Psoas muscle (tissue), 8 donors: ENCODE data around the gene HUS1. TPM values are rescaled to one million over a fixed set of nuclear protein-coding genes. Genes with fewer than 3 reads are reported as not detected.

ENCODE experiments used
- ATAC-seq, 4 donors: fragments of 200-7000 bp; cut with Tn5 transposase; one replicate each; pipeline ENCODE4 v1.9.1; 2020; ENCODE audit warnings: moderate library complexity in 3 of 4, mild to moderate bottlenecking in 2 of 4
- DNase-seq, 2 donors: peaks; one replicate each; pipeline ENCODE4 v3.0.0-alpha.2; 2020
- H3K27ac ChIP-seq: fragments of 200-600 bp; one replicate; pipeline ENCODE4 v1.8.0; 2022
- H3K27me3 ChIP-seq, 3 donors: fragments of 200-600 bp in 1 of 3; one replicate each; pipeline versions ENCODE4 v1.6.1 to v1.8.0; 2013 to 2022; ENCODE audit warnings: low read length in 2 of 3, mild to moderate bottlenecking in 2 of 3, moderate library complexity in 1 of 3; ENCODE audit not compliant: insufficient read depth in 3 of 3
- H3K36me3 ChIP-seq, 2 donors: fragments of 200-600 bp in 1 of 2; one replicate each; pipeline versions ENCODE4 v1.6.1 to v1.8.0; 2013 to 2022; ENCODE audit warnings: low read depth in 1 of 2, mild to moderate bottlenecking in 1 of 2, moderate library complexity in 1 of 2; ENCODE audit not compliant: insufficient read depth in 1 of 2
- H3K4me1 ChIP-seq: fragments of 200-600 bp; one replicate; pipeline ENCODE4 v1.8.0; 2022
- H3K4me3 ChIP-seq: fragments of 200-600 bp; one replicate; pipeline ENCODE4 v1.8.0; 2022; ENCODE audit warnings: mild to moderate bottlenecking
- H3K9me3 ChIP-seq: fragments of 200-600 bp; one replicate; pipeline ENCODE4 v1.8.0; 2022
- WGBS, 3 donors: extraction: QIAGEN DNeasy Blood & Tissue Kit; methylation state at CpG; one replicate each; pipeline versions ENCODE4 v1.1.6 to v1.1.7; 2013; 5-methylcytosine and 5-hydroxymethylcytosine counted together
- intact Hi-C, 2 donors: fragments of 100-400 bp; cut with DNase I; formaldehyde crosslinking; loops; one replicate each; pipeline versions ENCODE4 v1.11.0 to v1.14.2; 2022
- polyA plus RNA-seq, 3 donors: library from polyadenylated mRNA; stranded (reverse); fragments of 200-250 nt; gene quantifications; one replicate each; pipeline ENCODE4 v1.2.3, GENCODE V29; 2013
- total RNA-seq, 4 donors: library from RNA; stranded (reverse); fragmentation: NEBNext Ultra II Directional in 2 of 4; extraction: Animal tissue kit (Norgen Biotek cat#: 25700) in 2 of 4; gene quantifications; one replicate each; pipeline versions ENCODE4 v1.2.1 to v1.2.4, GENCODE V29; 2021 to 2023
- TF ChIP-seq, protein P1 (sequence below): fragments of 200-600 bp; IDR thresholded peaks from one replicate; pipeline ENCODE4 v1.8.0; 2022; ENCODE audit warnings: antibody characterized with exemption
- donor health status: healthy with polysubstance abuse.
- donor health status: DM: no; HTN: no; CAD: no; lungs with moderate emphysema.
- donor health status: Bipolar disorder and iron deficiency.
- donor health status: healthy.
- donor health status: DM: yes; HTN: yes; CAD: no.
- donor health status: DM: no; HTN: no; CAD: no.
- donor health status: DM: no; HTN: no; CAD: no.
- donor health status: DM: yes; HTN: yes; CAD: no.

HUS1 gene
- total and polyA plus RNA-seq, 7 donors = 17.8 to 30.7 (median 26.6) TPM

DNA sequence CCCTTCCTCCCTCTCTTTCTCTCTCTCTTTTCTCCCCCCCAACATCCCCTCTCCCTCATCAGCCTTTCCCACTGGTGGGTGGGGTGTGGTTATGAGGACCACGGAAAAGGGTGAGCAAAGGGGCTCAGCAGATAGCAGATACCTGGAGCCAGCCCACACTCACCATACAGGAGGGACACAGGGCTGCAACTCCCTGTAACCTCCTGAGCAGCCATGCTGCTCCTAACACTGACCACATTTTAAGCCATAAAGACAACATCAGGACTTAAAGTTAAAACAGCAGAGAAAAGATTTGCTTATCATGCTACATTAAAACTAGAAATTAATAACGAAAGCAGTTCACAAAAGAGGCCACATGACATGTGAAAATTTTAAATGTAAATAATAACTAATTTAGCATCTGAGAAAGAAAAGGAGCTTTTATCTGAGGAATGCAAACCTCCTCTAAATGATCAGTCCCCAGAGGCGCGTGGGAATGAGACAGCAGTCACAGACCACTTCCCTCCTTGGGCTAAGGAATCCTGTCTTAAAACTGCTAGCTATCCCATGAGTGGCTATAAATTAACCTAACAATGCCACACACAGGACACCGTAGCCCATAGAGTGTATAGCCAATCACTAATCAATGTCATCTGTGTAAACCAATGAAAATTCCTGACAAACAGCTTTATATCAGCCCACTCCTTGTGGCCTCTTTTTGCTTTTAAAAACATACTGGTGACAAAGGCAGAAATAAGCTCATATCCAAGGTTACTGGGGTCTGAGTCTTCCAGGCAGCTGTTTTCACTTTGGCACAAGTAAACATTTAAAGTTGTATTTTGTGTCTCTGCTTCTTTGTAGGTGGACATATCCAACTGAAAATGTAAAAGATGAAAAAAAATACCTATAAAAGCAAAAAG is 64.4 kb downstream of the HUS1 start:
- WGBS, 3 donors = 62 to 76% (median 74%) methylated on average over 5 of the region's 5 CpGs
- Histone ChIP-seq H3K27ac (no peak overlapping the region), H3K4me3 (no peak overlapping the region), H3K4me1 (no peaks in the 10 kb centered on the region), H3K9me3 (no peaks in the 10 kb centered on the region), H3K27me3 (no peaks in the 10 kb centered on the region), H3K36me3 (no peaks in the 10 kb centered on the region)
- TF ChIP-seq, protein P1, sequence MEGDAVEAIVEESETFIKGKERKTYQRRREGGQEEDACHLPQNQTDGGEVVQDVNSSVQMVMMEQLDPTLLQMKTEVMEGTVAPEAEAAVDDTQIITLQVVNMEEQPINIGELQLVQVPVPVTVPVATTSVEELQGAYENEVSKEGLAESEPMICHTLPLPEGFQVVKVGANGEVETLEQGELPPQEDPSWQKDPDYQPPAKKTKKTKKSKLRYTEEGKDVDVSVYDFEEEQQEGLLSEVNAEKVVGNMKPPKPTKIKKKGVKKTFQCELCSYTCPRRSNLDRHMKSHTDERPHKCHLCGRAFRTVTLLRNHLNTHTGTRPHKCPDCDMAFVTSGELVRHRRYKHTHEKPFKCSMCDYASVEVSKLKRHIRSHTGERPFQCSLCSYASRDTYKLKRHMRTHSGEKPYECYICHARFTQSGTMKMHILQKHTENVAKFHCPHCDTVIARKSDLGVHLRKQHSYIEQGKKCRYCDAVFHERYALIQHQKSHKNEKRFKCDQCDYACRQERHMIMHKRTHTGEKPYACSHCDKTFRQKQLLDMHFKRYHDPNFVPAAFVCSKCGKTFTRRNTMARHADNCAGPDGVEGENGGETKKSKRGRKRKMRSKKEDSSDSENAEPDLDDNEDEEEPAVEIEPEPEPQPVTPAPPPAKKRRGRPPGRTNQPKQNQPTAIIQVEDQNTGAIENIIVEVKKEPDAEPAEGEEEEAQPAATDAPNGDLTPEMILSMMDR = no peak
- ATAC-seq (no peak), DNase-seq (no peak)
- intact Hi-C loops = no loop called here

Other genes starting within 250 kb of the HUS1 start
- gene PKD1L1, start 31.1 kb downstream of the HUS1 start, total RNA-seq = 1 to 10 TPM in 3 of 4 donors, under 1 TPM in 1; 0.58 to 1.4 (median 1.1) TPM
- gene PKD1L1, start 31.1 kb downstream of the HUS1 start, polyA plus RNA-seq = under 1 TPM; 0.56 to 0.79 (median 0.73) TPM
- gene SUN3, start 49.5 kb upstream of the HUS1 start, total RNA-seq = under 1 TPM in 1 of 4 donors, not detected in 3; 0.54 TPM
- gene SUN3, start 49.5 kb upstream of the HUS1 start, polyA plus RNA-seq = under 1 TPM in 1 of 3 donors, not detected in 2; 0.01 TPM
- gene C7orf57, start 55.9 kb upstream of the HUS1 start, total RNA-seq = not detected
- gene C7orf57, start 55.9 kb upstream of the HUS1 start, polyA plus RNA-seq = under 1 TPM in 2 of 3 donors, not detected in 1; 0.01 to 0.06 TPM
- gene UPP1, start 109.7 kb upstream of the HUS1 start, total RNA-seq = 10 to 100 TPM in 3 of 4 donors, 1 to 10 TPM in 1; 7.5 to 14.5 (median 12.6) TPM
- gene UPP1, start 109.7 kb upstream of the HUS1 start, polyA plus RNA-seq = 100 to 1,000 TPM in 1 of 3 donors, 10 to 100 TPM in 2; 10.3 to 250 (median 11.9) TPM
- under 1 TPM in 3 of 4 donors, not detected in 1; 0.06 to 0.12 (median 0.10) TPM for gene ABCA13, start 191.8 kb upstream of the HUS1 start, total RNA-seq
- not detected for gene ABCA13, start 191.8 kb upstream of the HUS1 start, polyA plus RNA-seq